Activated naive CD8-positive, alpha-beta T cell (primary cell): Measurements from ENCODE around the gene MATN4.

ENCODE experiments used
- H3K27ac Mint-ChIP-seq: one replicate; pipeline ENCODE4 v1.8.0; 2021; ENCODE audit warnings: mixed read lengths
- H3K27me3 Mint-ChIP-seq: one replicate; pipeline ENCODE4 v1.8.0; 2021; ENCODE audit warnings: mixed read lengths
- H3K36me3 Mint-ChIP-seq: one replicate; pipeline ENCODE4 v1.8.0; 2021; ENCODE audit warnings: mixed read lengths
- H3K4me1 Mint-ChIP-seq: one replicate; pipeline ENCODE4 v1.8.0; 2021; ENCODE audit warnings: low read depth, mixed read lengths
- H3K4me3 Mint-ChIP-seq: one replicate; pipeline ENCODE4 v1.8.0; 2021; ENCODE audit warnings: mild to moderate bottlenecking, mixed read lengths
- H3K9me3 Mint-ChIP-seq: one replicate; pipeline ENCODE4 v1.8.0; 2021; ENCODE audit warnings: low read depth, mixed read lengths

MATN4 gene

DNA sequence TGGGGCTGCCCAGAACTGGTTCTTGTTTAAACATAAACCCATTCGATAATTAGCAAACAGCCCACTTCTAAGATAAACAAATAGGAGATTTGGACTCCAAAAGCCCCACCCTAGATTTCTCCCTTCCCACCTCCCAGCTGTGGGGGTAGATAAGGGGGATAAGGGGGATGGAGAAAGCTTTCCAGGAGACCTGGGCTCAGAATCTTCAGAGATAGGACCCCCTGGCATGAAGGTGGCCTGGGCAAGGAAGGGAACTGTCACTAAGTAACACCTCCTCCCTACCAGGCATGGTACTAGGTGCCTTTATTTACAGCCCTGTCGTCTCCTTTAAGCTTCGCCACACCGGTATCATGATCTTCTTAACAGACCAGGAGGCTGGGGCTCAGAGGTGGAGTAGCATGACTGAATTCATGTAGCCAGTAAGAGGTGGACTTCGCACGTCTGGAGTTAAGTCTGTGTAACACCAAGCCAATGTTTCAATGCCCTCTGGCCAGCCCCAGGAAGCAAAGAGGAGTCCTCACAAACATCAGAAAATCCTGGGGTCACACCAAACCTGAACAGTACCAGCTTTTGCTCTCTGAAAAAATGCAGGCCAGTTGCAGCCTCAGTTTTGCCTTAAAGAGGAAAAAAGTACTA, 35.6 kb upstream of the MATN4 start:
- no peak overlapping the region for H3K27ac Mint-ChIP-seq
- no peaks in the 10 kb centered on the region for H3K27me3 Mint-ChIP-seq
- no peak overlapping the region for H3K4me3 Mint-ChIP-seq
- no peaks in the 10 kb centered on the region for H3K36me3 Mint-ChIP-seq
- H3K4me1 Mint-ChIP-seq: peaks cover 14% of the 10 kb centered on the region
- no peaks in the 10 kb centered on the region for H3K9me3 Mint-ChIP-seq

GRCh38 chr20:45342855-45343531, 34.9 kb upstream of the MATN4 start:
- peak overlapping the region; percentile 28 for H3K4me3 Mint-ChIP-seq

GRCh38 chr20:45341939-45342854, 34.1 kb upstream of the MATN4 start:
- Mint-ChIP-seq H3K27ac (no peak overlapping the region), H3K27me3 (peaks cover 1% of the 10 kb centered on the region), H3K9me3 (no peaks in the 10 kb centered on the region), H3K4me1 (peaks cover 7% of the 10 kb centered on the region), H3K4me3 (no peak overlapping the region), H3K36me3 (no peaks in the 10 kb centered on the region)

More at GRCh38 chr20:45342855-45343531, 34.9 kb upstream of the MATN4 start:
- H3K4me1 Mint-ChIP-seq: peaks cover 12% of the 10 kb centered on the region
- H3K27ac Mint-ChIP-seq: no peak overlapping the region
- no peaks in the 10 kb centered on the region for H3K27me3 Mint-ChIP-seq
- H3K36me3 Mint-ChIP-seq: no peaks in the 10 kb centered on the region
- H3K9me3 Mint-ChIP-seq: no peaks in the 10 kb centered on the region

DNA sequence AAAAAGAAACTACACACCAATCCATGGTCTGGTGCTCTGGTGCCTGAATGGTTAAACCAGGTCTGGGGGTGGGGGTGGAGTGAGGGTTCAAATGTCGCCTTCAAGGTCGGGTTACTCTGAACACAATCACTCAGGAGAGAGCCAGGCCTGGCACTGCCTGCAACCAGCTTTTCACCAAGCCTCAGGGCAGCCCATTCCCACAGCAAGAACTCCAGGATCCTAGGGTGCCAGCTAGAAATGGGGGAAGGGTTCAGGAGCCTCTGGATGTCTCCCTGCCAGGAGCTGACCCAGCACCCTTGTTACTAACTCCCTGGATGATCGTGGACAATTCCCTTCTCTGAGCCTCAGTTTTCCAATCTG, 33.5 kb upstream of the MATN4 start:
- Mint-ChIP-seq H3K9me3 (no peaks in the 10 kb centered on the region), H3K4me3 (no peak overlapping the region), H3K4me1 (peaks cover 1% of the 10 kb centered on the region), H3K27me3 (peaks cover 2% of the 10 kb centered on the region), H3K27ac (no peak overlapping the region), H3K36me3 (no peaks in the 10 kb centered on the region)

- H3K9me3 Mint-ChIP-seq: no peaks in the 10 kb centered on the region
- no peaks in the 10 kb centered on the region for H3K4me1 Mint-ChIP-seq
- H3K27me3 Mint-ChIP-seq: peaks cover 2% of the 10 kb centered on the region
- H3K4me3 Mint-ChIP-seq: no peak overlapping the region
- H3K36me3 Mint-ChIP-seq: no peaks in the 10 kb centered on the region
- H3K27ac Mint-ChIP-seq: no peak overlapping the region
Observed at GRCh38 chr20:45340951-45341350, 32.9 kb upstream of the MATN4 start.

- no peaks in the 10 kb centered on the region for H3K9me3 Mint-ChIP-seq
- H3K4me1 Mint-ChIP-seq: no peaks in the 10 kb centered on the region
- no peaks in the 10 kb centered on the region for H3K36me3 Mint-ChIP-seq
- no peak overlapping the region for H3K4me3 Mint-ChIP-seq
- no peak overlapping the region for H3K27ac Mint-ChIP-seq
- peaks cover 2% of the 10 kb centered on the region for H3K27me3 Mint-ChIP-seq
Observed at GRCh38 chr20:45340236-45340847, 32.2 kb upstream of the MATN4 start.

GRCh38 chr20:45339799-45340198, 31.7 kb upstream of the MATN4 start:
- Mint-ChIP-seq H3K36me3 (no peaks in the 10 kb centered on the region), H3K27me3 (peaks cover 2% of the 10 kb centered on the region), H3K4me1 (no peaks in the 10 kb centered on the region), H3K4me3 (no peak overlapping the region), H3K27ac (no peak overlapping the region), H3K9me3 (no peaks in the 10 kb centered on the region)

- H3K27me3 Mint-ChIP-seq: peaks cover 2% of the 10 kb centered on the region
- H3K4me1 Mint-ChIP-seq: no peaks in the 10 kb centered on the region
- H3K9me3 Mint-ChIP-seq: no peaks in the 10 kb centered on the region
- H3K4me3 Mint-ChIP-seq: no peak overlapping the region
- no peaks in the 10 kb centered on the region for H3K36me3 Mint-ChIP-seq
- no peak overlapping the region for H3K27ac Mint-ChIP-seq
Observed at GRCh38 chr20:45339084-45339483, 31.0 kb upstream of the MATN4 start.

- H3K36me3 Mint-ChIP-seq: no peaks in the 10 kb centered on the region
- H3K9me3 Mint-ChIP-seq: no peaks in the 10 kb centered on the region
- no peak overlapping the region for H3K27ac Mint-ChIP-seq
- H3K4me1 Mint-ChIP-seq: no peaks in the 10 kb centered on the region
- H3K27me3 Mint-ChIP-seq: peaks cover 2% of the 10 kb centered on the region
- no peak overlapping the region for H3K4me3 Mint-ChIP-seq
Observed at GRCh38 chr20:45338121-45339030, 30.3 kb upstream of the MATN4 start.

DNA sequence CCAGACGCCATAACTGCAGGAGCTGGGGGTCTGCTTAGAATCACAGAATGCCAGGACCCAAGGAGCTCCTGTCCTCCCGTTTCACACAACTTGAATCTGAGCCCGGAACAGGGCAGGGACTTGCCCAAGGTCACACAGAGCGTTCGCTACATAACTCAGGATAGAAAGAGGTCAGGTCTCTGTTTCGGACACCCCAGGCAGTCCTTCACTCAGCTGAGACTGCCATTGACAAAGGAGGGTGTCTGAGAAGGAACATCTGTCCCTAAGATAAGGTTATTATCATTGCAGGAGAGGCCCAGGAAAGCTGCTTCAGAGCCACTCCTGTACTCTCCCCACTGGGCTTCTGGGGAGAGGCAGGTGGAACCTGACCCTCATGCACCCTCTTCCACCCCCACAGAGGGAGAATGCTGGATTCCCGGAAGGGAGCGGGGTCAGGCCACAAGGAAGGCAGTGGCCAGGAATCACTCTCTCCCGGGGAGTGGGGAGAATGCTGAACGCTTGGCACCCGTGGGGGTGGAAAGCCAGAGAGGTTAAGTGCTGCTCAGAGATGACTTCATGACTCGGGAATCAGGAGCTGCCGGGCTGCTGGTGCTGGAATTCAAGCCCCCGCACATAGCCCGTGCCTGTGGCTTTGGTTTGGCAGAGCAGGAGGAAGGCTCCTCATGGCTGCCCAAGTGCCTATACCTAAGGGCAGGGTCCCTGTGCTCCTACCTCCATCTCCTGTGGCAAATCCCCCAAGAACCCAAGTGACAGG, 29.4 kb upstream of the MATN4 start:
- no peak overlapping the region for H3K27ac Mint-ChIP-seq
- no peaks in the 10 kb centered on the region for H3K9me3 Mint-ChIP-seq
- H3K27me3 Mint-ChIP-seq: peaks cover 2% of the 10 kb centered on the region
- no peaks in the 10 kb centered on the region for H3K36me3 Mint-ChIP-seq
- no peaks in the 10 kb centered on the region for H3K4me1 Mint-ChIP-seq
- no peak overlapping the region for H3K4me3 Mint-ChIP-seq

GRCh38 chr20:45336530-45337366, 28.6 kb upstream of the MATN4 start:
- H3K4me1 Mint-ChIP-seq: no peaks in the 10 kb centered on the region
- H3K27me3 Mint-ChIP-seq: peaks cover 2% of the 10 kb centered on the region
- H3K4me3 Mint-ChIP-seq: no peak overlapping the region
- H3K27ac Mint-ChIP-seq: no peak overlapping the region
- no peaks in the 10 kb centered on the region for H3K9me3 Mint-ChIP-seq
- no peaks in the 10 kb centered on the region for H3K36me3 Mint-ChIP-seq

DNA sequence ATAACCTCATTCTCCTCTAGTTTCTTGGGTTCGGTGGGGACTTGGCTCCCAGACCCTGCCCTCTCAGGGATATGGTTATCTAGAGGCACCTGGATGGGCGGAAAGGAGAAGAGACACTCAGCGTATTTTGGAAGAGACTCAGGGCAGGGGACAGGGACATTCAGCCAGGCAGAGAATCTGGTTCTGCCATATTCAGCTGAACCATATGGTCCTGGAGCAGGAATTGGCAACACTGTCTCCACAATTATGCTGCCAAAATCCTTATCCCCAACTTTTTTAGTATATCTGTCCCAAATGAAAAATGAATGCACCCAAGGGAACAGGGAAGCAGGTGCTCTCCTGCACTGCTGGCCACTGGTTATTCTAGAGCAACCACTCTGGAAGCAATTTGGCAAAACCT, 22.4 kb upstream of the MATN4 start:
- Mint-ChIP-seq H3K9me3 (no peaks in the 10 kb centered on the region), H3K36me3 (no peaks in the 10 kb centered on the region), H3K4me1 (no peaks in the 10 kb centered on the region), H3K27ac (no peak overlapping the region), H3K4me3 (no peak overlapping the region), H3K27me3 (no peaks in the 10 kb centered on the region)
